ENCODE data around the gene HINT3. TPM values are rescaled to one million over a fixed set of nuclear protein-coding genes. Genes with fewer than 3 reads are reported as not detected.

HINT3 gene
- total and polyA plus RNA-seq, 2 of the 13 experiments (the other 11 are each of a cell fraction or from before 2014, with no cell fraction given): 3.1 to 22.8 TPM

- TF ChIP-seq ZNF350 (CRISPR knock-in tag; IDR thresholded peaks at IDR 0.05; ENCODE audit: borderline replicate concordance, low read depth): peak; percentile 98
- peak; percentile 86 for TF ChIP-seq ZNF33B (CRISPR knock-in tag; IDR thresholded peaks at IDR 0.05)
- no peak; the same call in none of the 2 replicates for TF ChIP-seq SP4 (CRISPR knock-in tag; IDR thresholded peaks at IDR 0.05)
- TF ChIP-seq ADNP (CRISPR knock-in tag; IDR thresholded peaks at IDR 0.05): peak; percentile 18; the same call in 1 of the 2 replicates
- TF ChIP-seq ARNT (IDR thresholded peaks at IDR 0.05): no peak
- peak; percentile 69; the same call in 1 of the 2 replicates for TF ChIP-seq ZBTB43 (CRISPR knock-in tag; conservative IDR thresholded peaks at IDR 0.05)
- TF ChIP-seq ZFAT (CRISPR knock-in tag; conservative IDR thresholded peaks at IDR 0.05): no peak; the same call in 1 of the 2 replicates
- peak; percentile 85; the same call in 1 of the 2 replicates for TF ChIP-seq TMF1 (CRISPR knock-in tag; IDR thresholded peaks at IDR 0.05; ENCODE audit: low read depth)
- TF ChIP-seq ZNF468 (CRISPR knock-in tag; IDR thresholded peaks at IDR 0.05): no peak; the same call in 1 of the 2 replicates
- TF ChIP-seq ZSCAN20 (CRISPR knock-in tag; IDR thresholded peaks at IDR 0.05; ENCODE audit: borderline replicate concordance): peak; percentile 68; the same call in 1 of the 2 replicates
- TF ChIP-seq JARID2 (CRISPR knock-in tag; IDR thresholded peaks at IDR 0.05; ENCODE audit: insufficient replicate concordance): peak; percentile 87
- peak; percentile 94 for TF ChIP-seq ZNF329 (CRISPR knock-in tag; IDR thresholded peaks at IDR 0.05; ENCODE audit: low read depth)
- peak; percentile 85 for TF ChIP-seq TAF1 (CRISPR knock-in tag; IDR thresholded peaks at IDR 0.05)
- 0 out of 2 replicates have a peak, but pooled peaks have one; percentile 86 for TF ChIP-seq MTERF4 (CRISPR knock-in tag; IDR thresholded peaks at IDR 0.05)
- peak; percentile 98 for TF ChIP-seq KMT2B (CRISPR knock-in tag; IDR thresholded peaks at IDR 0.05)
- peak; percentile 52 to 63; a peak in 3 of 4 replicates for TF ChIP-seq POLR2A (IDR thresholded peaks at IDR 0.05; ENCODE audit: insufficient read depth in 1 of 2, low read depth in 2 of 2, low read length in 2 of 2)
- 0 out of 2 replicates have a peak, but pooled peaks have one; percentile 8 for TF ChIP-seq NCOA5 (CRISPR knock-in tag; IDR thresholded peaks at IDR 0.05)
- TF ChIP-seq CCDC6 (CRISPR knock-in tag; IDR thresholded peaks at IDR 0.05): peak; percentile 45; the same call in 1 of the 2 replicates
- peak; percentile 80 for TF ChIP-seq ARID5B (CRISPR knock-in tag; IDR thresholded peaks at IDR 0.05)
- peak; percentile 87 for TF ChIP-seq ZNF567 (CRISPR knock-in tag; IDR thresholded peaks at IDR 0.05; ENCODE audit: borderline replicate concordance)
- TF ChIP-seq HMG20B (CRISPR knock-in tag; conservative IDR thresholded peaks at IDR 0.05): peak; percentile 60; the same call in 1 of the 2 replicates
- peak; percentile 89 for TF ChIP-seq PITX1 (CRISPR knock-in tag; IDR thresholded peaks at IDR 0.05)
- peak; percentile 95 for TF ChIP-seq ZNF292 (CRISPR knock-in tag; IDR thresholded peaks at IDR 0.05; ENCODE audit: borderline replicate concordance, low read depth)
- TF ChIP-seq SIN3B (IDR thresholded peaks at IDR 0.05; ENCODE audit: low read length): peak; percentile 87
- peak; percentile 73; the same call in 1 of the 2 replicates for TF ChIP-seq NR2F6 (IDR thresholded peaks at IDR 0.05)
- peak; percentile 90 for TF ChIP-seq NR2F6 (CRISPR knock-in tag; IDR thresholded peaks at IDR 0.05)
Measured at GRCh38 chr6:125956506-125957390, at the start of gene HINT3 (continued).
